Liver (tissue), 9 donors: Measurements from ENCODE around the gene ABHD3. TPM values are rescaled to one million over a fixed set of nuclear protein-coding genes. Genes with fewer than 3 reads are reported as not detected.

ENCODE experiments used
- DNase-seq: peaks from one replicate; pipeline ENCODE4 v3.0.0-alpha.2; 2017; ENCODE audit warnings: low spot score
- H3K27ac ChIP-seq, 2 donors: one replicate each; pipeline ENCODE4 v1.7.0; 2013; ENCODE audit warnings: inconsistent platforms in 2 of 2, low read length in 2 of 2, control low read depth in 1 of 2, low read depth in 1 of 2, mild to moderate bottlenecking in 1 of 2
- H3K27me3 ChIP-seq, 4 donors: one replicate each; pipeline versions ENCODE4 v1.6.1 to v1.7.0; 2013; ENCODE audit warnings: low read length in 3 of 4, inconsistent platforms in 1 of 4, mild to moderate bottlenecking in 1 of 4, moderate library complexity in 1 of 4; ENCODE audit not compliant: control insufficient read depth in 4 of 4, insufficient read depth in 4 of 4
- H3K36me3 ChIP-seq, 4 donors: one replicate each; pipeline versions ENCODE4 v1.6.1 to v1.7.0; 2013; ENCODE audit warnings: low read length in 3 of 4, mild to moderate bottlenecking in 3 of 4, low read depth in 1 of 4, moderate library complexity in 1 of 4; ENCODE audit not compliant: control insufficient read depth in 4 of 4, insufficient read depth in 3 of 4
- H3K4me1 ChIP-seq, 4 donors: one replicate each; pipeline versions ENCODE4 v1.6.1 to v1.7.0; 2013; ENCODE audit warnings: low read length in 3 of 4, mild to moderate bottlenecking in 3 of 4, moderate library complexity in 1 of 4; ENCODE audit not compliant: control insufficient read depth in 4 of 4, insufficient read depth in 4 of 4
- H3K4me3 ChIP-seq, 3 donors: one replicate each; pipeline versions ENCODE4 v1.6.1 to v1.7.0; 2013; ENCODE audit warnings: low read length in 3 of 3, control low read depth in 1 of 3, low read depth in 1 of 3, mild to moderate bottlenecking in 1 of 3
- H3K9ac ChIP-seq, 2 donors: one replicate each; pipeline ENCODE4 v1.7.0; 2013; ENCODE audit warnings: low read length in 2 of 2, mild to moderate bottlenecking in 2 of 2, moderate library complexity in 2 of 2, control low read depth in 1 of 2, low read depth in 1 of 2
- H3K9me3 ChIP-seq, 4 donors: one replicate each; pipeline versions ENCODE4 v1.6.1 to v1.7.0; 2013; ENCODE audit warnings: low read length in 3 of 4; ENCODE audit not compliant: control insufficient read depth in 4 of 4
- ATF3 ChIP-seq: IDR thresholded peaks from 2 replicates; pipeline ENCODE4 v1.6.1; 2016; ENCODE audit warnings: antibody characterized with exemption
- CTCF ChIP-seq: fragments of 150-350 bp; IDR thresholded peaks from 2 replicates; pipeline ENCODE4 v1.5.1; 2017; ENCODE audit warnings: improper control_type of control experiment, low read depth, low read length; ENCODE audit not compliant: missing input control
- EGR1 ChIP-seq, 2 donors: IDR thresholded peaks; 2 replicates each; pipeline ENCODE4 v1.6.1; 2016 to 2018; ENCODE audit warnings: antibody characterized with exemption in 2 of 2, low read depth in 2 of 2
- FOXA1 ChIP-seq: IDR thresholded peaks from 2 replicates; pipeline ENCODE4 v1.6.1; 2016; ENCODE audit warnings: antibody characterized with exemption
- FOXA2 ChIP-seq: IDR thresholded peaks from 2 replicates; pipeline ENCODE4 v1.6.1; 2016; ENCODE audit warnings: antibody characterized with exemption
- GABPA ChIP-seq, 2 donors: IDR thresholded peaks in 1 of 2; conservative IDR thresholded peaks in 1 of 2; 2 replicates each; pipeline ENCODE4 v1.6.1; 2016; ENCODE audit warnings: antibody characterized with exemption in 2 of 2, mild to moderate bottlenecking in 1 of 2, moderate library complexity in 1 of 2
- HNF4A ChIP-seq, 2 donors: conservative IDR thresholded peaks; 2 replicates each; pipeline ENCODE4 v1.6.1; 2016; ENCODE audit warnings: antibody characterized with exemption in 2 of 2, mild to moderate bottlenecking in 2 of 2
- JUND ChIP-seq, 2 donors: IDR thresholded peaks; 2 replicates each; pipeline ENCODE4 v1.6.1; 2016; ENCODE audit warnings: antibody characterized with exemption in 2 of 2
- MAX ChIP-seq: IDR thresholded peaks from 2 replicates; pipeline ENCODE4 v1.6.1; 2016; ENCODE audit warnings: antibody characterized with exemption
- REST ChIP-seq: IDR thresholded peaks from 2 replicates; pipeline ENCODE4 v1.6.1; 2016; ENCODE audit warnings: antibody characterized with exemption, mild to moderate bottlenecking
- RXRA ChIP-seq, 2 donors: IDR thresholded peaks; 2 replicates each; pipeline ENCODE4 v1.6.1; 2017 to 2018; ENCODE audit warnings: antibody characterized with exemption in 2 of 2, mild to moderate bottlenecking in 1 of 2
- SP1 ChIP-seq: IDR thresholded peaks from 2 replicates; pipeline ENCODE4 v1.6.1; 2018; ENCODE audit warnings: antibody characterized with exemption, mild to moderate bottlenecking
- TAF1 ChIP-seq: conservative IDR thresholded peaks from 2 replicates; pipeline ENCODE4 v1.6.1; 2016; ENCODE audit warnings: antibody characterized with exemption, mild to moderate bottlenecking
- YY1 ChIP-seq: IDR thresholded peaks from 2 replicates; pipeline ENCODE4 v1.6.1; 2016; ENCODE audit warnings: antibody characterized with exemption, mild to moderate bottlenecking
- WGBS: extraction: QIAGEN DNeasy Blood & Tissue Kit; methylation state at CpG from one replicate; pipeline ENCODE4 v1.1.7; 2013; 5-methylcytosine and 5-hydroxymethylcytosine counted together
- polyA plus RNA-seq, 2 donors: library from polyadenylated mRNA; stranded (reverse) in 1 of 2; unstranded in 1 of 2; fragments of 200-250 nt in 1 of 2; fragments of >200 nt in 1 of 2; fragmentation: Nextera tagmentation in 1 of 2; extraction: Ambion mirVana in 1 of 2; gene quantifications; one replicate each; pipeline versions ENCODE4 v1.2.1 to v1.2.3, GENCODE V29; 2013 to 2015
- total RNA-seq, 2 donors: library from RNA; depleted of rRNA; stranded (reverse); fragments of >200 nt; gene quantifications; one replicate each; pipeline ENCODE4 v1.2.3, GENCODE V29; 2014
- donor health status: healthy.
- donor health status: healthy.
- donor health status: healthy.
- donor health status: healthy.
- donor health status: healthy.

The ABHD3 gene
- total and polyA plus RNA-seq, 4 donors = 20.0 to 48.9 (median 33.2) TPM

GRCh38 chr18:21702602-21703001 lies 2.0 kb downstream of the ABHD3 start:
- TF ChIP-seq YY1 = no peak
- TF ChIP-seq TAF1 = no peak
- TF ChIP-seq CTCF = no peak
- Histone ChIP-seq H3K27ac (no peak overlapping the region), H3K9ac (no peak overlapping the region), H3K27me3 (no peaks in the 10 kb centered on the region), H3K9me3 (no peaks in the 10 kb centered on the region), H3K4me3 (no peak overlapping the region), H3K4me1 (peaks cover 3 to 34% (median 10%) of the 10 kb centered on the region in 4 donors), H3K36me3 (peaks cover 0 to 5% (median 2%) of the 10 kb centered on the region in 4 donors)
- DNase-seq = no peak
- 92% methylated on average over 5 of the region's 5 CpGs for WGBS

GRCh38 chr18:21701621-21702020 lies 3.0 kb downstream of the ABHD3 start:
- no peak for DNase-seq
- no peak overlapping the region for H3K4me3 ChIP-seq
- no peaks in the 10 kb centered on the region for H3K9me3 ChIP-seq
- TF ChIP-seq EGR1 (IDR thresholded peaks at IDR 0.05; ENCODE audit: low read depth in 2 of 2) (no peak), ATF3 (no peak), REST (no peak), SP1 (no peak), FOXA2 (no peak), HNF4A (conservative IDR thresholded peaks at IDR 0.05) (no peak), GABPA (IDR thresholded peaks at IDR 0.05 in 1 of 2, conservative IDR thresholded peaks at IDR 0.05 in 1 of 2) (no peak), RXRA (IDR thresholded peaks at IDR 0.05) (no peak), JUND (IDR thresholded peaks at IDR 0.05) (no peak), MAX (no peak), FOXA1 (no peak)
- peaks cover 0 to 5% (median 2%) of the 10 kb centered on the region in 4 donors for H3K36me3 ChIP-seq
- no peaks in the 10 kb centered on the region for H3K27me3 ChIP-seq
- no peak overlapping the region for H3K9ac ChIP-seq
- WGBS = over 99% methylated on average over 2 of the region's 2 CpGs
- no peak overlapping the region for H3K27ac ChIP-seq
- peaks cover 3 to 38% (median 12%) of the 10 kb centered on the region in 4 donors for H3K4me1 ChIP-seq
